Measurements from ENCODE around the gene LCN1.
"Not testable (repeated sequence)": the region's sequence is repeated elsewhere in the genome, so short reads cannot be mapped to it uniquely, and the experiment has no call there.

Gene LCN1

DNA sequence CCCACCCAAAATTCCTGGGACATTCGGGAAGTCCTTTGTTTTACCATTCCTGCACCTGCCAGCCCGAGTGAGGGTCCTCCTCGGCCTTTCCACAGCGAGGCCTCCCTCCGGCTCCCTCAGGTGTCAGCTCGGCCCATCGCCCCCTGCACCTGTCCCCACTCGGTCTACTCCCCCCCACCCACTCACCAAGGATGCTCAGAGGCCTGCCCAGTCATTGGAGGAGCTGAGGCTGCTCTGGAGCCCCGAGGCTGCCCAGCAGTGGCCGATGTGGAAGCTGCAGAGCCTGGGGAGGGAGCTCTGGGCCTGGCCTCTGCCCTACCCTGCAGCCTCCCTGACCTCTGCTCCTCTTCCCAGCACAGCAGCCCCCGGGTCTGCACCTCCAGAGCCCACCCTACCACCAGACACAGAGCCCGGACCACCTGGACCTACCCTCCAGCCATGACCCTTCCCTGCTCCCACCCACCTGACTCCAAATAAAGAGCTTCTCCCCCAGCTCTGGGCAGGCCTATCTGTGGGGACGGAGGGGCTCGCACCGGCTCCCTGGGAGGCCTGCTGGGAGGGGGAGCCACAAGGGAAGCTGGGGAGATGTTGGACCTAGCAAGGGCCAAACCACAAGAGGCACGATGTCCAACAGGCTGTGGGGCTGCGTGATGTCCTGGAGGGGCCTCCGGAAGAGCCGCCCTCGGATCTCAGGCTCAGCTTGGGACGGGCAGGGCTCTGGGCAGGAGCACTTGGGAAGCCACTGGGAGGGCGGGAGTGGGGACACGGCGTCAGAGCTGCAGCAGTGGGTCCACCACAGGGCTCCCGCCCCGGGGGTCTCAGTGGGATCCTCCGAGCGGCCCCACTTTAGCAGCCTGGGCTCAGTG is 28.5 kb downstream of the LCN1 start:
- DNase-seq: not testable (repeated sequence)

DNA sequence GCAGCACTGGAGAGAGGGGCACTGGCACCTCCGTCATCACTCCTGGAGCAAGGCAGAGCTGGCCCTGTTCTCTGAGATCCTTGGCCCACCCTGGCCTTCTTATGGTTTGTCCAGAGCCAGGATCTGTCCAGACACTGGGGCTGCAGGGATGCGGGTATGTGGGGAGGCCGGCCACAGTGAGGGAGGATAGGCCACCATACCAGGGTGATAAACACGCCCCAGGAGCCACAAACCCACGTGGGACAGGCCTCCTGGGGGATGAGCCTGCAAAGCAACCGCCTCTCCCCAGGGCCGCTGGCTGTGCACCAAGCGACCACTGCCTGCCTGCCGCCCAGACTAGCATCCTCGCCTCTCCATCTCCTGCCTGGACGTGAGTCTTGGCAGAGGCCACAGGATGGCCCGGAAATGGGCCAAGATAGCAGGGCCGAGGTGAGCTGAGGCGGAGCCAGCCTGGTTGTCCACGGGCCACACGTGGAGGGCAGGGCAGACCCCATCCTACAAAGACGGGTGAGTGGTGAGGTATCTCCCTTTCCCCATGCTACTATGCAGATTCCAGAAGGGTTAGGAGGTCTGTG is 29.2 kb downstream of the LCN1 start:
- DNase-seq: no peak

GRCh38 chr9:135551031-135551430 is 29.8 kb downstream of the LCN1 start:
- DNase-seq: no peak

DNA sequence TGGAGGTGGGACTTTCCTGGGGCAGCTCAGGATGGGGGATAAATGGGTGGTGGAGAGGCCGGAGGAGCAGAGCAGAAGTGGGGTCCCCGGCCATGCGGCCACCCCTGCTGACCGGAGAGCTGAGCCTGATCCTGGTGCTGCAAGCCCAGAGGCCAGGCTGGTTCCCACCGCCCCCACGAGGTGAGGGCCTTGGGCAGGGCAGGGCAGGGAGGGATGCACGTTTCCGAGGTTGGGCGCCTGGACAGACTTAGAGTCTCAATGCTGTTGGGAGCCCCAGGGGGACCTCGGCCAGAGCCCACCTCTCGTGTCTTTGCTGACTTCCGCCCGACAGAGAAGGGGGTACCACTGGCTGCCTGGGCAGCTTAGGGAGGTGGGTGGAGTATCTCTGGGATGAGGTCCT is 30.2 kb downstream of the LCN1 start:
- no peak for DNase-seq

DNA sequence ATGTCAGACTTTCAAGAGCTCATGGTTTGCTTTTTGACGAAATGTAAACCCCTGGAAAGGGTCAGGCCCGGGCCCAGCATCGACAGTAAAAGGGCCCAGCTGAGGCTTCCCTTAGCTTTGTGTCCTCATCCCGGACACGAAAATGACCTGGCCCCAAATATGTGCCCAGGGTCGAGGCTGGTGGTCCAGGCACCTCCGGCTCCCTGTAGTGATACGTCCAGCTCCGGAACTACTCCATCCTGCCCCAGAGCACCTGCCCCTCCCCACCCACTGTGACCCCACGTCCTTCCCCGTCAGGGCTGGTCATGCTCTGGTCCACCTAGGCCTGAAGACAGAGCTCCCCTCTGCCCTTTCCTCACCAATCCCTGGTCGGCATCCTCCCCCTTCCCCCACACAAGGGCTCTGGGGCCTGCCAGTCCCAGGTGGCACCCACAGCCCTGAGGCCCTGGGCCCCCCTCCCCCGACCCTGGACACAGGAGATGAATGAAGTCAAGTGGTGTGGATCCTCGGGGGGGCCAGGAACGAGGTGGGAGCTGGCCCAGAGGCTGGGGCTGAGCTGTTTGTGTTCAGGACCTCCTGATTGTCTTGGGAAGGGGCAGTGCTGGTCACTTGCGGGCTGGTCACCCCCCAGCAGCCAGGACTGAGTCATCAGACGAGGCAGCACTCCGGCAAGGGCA is 30.9 kb downstream of the LCN1 start:
- DNase-seq: no peak

DNA sequence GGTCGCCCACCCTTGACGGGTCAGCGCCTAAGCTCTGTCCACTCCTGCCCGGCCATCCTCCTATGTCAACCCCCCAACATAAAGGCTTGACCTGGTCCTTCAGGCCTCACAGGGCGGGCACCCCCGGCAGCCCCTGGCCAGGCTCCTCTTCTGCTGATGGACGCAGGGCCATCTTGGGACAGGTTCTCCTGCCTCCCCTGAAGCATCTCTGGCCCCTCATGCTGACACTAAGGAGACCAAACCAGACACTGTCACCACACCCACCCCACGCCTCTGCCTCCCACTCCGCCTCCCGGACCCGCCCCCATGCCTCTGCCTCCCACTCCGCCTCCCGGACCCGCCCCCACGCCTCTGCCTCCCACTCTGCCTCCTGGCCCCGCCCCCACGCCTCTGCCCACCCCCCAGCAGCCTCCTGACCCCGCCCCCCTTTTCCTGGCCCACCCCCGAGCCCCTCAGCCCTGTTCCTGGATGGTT is 31.5 kb downstream of the LCN1 start:
- DNase-seq: no peak

DNA sequence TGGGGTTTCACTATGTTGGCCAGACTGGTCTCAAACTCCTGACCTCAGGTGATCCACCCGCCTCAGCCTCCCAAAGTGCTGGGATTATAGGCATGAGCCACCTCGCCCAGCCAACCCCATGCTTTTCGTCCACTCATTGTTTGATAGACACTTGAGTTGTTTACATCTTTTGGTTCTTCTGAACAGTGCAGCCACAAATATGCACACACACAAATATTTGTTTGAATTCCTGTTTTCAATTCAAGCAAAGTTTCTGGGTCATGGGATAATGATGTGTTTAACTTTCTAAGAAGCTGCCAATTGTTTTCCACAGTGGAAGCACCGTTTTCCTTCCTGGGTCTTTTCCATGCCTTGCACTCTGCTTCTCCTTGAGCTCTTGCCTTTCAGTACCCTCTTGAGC is 33.5 kb downstream of the LCN1 start:
- no peak for DNase-seq

DNA sequence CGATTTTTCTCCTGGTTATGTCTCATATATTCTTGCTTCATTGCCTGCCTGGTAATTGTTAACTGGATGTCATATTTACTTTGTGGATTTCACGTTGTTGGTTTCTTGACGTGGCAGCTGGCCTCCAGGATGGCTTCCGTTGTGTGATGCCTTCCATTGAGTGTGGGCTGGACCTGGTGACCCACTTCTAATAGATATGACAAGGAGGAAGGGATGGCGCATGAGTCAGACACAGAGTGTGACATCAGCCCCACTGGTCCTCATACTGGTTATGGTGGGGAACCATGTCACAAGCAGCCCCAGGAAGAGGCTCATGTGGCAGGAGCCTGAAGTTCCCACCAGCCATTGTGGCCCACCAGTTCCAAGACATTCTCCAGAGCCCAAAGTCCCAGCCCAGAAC is 34.0 kb downstream of the LCN1 start:
- DNase-seq: no peak

- no peak for DNase-seq
Observed at GRCh38 chr9:135555910-135556309, 34.7 kb downstream of the LCN1 start.

GRCh38 chr9:135559606-135560005 is 38.4 kb downstream of the LCN1 start:
- no peak for DNase-seq

DNA sequence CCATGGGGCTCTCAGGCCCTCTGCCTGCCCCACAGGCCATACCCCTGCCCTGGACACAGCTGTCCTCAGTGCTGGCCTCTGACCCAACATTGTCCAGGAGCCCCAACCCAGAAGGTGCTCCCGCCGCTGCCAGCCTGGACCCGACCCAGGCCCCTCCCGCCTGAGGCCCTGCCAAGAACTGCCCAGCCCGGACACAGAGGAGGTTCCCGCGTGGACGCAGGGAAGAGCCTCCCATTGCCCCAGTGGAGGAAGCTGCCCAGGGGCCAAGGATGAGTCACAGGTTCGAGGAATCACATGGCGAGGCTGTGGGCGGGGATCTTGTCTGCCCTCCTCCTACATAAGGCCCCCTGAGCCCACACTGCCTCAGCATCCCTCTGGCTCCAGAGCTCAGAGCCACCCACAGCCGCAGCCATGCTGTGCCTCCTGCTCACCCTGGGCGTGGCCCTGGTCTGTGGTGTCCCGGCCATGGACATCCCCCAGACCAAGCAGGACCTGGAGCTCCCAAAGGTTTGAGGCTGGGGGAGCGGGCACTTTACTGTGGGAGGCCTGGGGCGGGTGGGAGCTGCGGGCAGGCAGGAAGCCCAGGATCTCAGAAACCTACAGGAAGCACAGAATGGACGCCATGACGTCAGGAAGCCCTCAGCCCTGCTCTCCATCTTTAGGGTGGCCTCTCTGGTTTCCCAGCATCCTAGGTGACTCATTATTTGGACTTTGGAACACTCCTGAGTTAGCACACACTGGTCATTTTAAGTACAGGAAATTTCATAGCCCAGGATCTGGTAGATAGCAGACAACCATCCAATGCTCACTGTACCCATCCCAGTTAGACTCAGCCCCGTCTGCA is 40.4 kb downstream of the LCN1 start, which contains the start of gene PAEP:
Gene PAEP (plus strand): TSS at position 366 of the 844 bp plus-strand sequence.
- no peak for DNase-seq

DNA sequence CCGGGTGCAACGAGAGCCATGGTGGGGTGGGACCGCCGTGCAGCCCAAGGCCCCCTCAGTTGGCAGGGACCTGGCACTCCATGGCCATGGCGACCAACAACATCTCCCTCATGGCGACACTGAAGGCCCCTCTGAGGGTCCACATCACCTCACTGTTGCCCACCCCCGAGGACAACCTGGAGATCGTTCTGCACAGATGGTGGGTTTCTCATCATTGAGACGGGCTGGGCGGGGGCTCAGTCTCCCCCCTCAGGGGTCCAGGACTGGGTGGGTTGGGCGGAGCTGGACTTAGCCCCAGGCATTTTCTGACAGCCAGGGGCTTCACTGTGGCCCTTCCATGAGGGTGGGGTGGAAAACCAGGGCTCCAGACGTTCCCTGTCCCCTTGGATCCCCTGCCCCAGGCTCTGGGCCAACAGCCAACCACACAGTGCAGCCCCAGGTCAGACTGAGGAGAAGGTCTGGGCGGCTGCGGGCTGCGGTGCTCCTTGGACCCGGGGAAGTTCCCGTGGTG is 41.0 kb downstream of the LCN1 start:
- DNase-seq: no peak

GRCh38 chr9:135563039-135563476 is 41.8 kb downstream of the LCN1 start:
- no peak for DNase-seq

DNA sequence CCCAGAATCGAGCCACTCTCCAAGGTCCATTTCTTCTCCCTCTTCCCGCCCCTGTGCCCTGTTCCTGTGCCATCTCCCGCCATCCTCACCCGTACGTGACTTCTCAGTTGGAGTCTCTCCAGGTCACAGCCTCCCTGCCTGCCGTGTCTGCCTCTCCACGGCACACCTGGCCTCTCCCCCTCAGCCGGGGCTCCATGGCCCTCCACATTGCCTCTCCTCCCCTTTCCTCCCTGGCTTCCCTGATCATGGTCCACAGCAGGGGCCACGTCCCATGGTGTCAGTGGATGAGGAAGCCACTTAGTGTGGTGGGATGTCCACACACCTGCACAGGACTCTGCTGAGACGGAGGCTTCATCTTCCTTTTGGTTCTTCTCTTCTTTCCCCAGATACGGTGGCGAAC is 42.6 kb downstream of the LCN1 start:
- no peak for DNase-seq

GRCh38 chr9:135565141-135565628 is 43.9 kb downstream of the LCN1 start:
- no peak for DNase-seq

DNA sequence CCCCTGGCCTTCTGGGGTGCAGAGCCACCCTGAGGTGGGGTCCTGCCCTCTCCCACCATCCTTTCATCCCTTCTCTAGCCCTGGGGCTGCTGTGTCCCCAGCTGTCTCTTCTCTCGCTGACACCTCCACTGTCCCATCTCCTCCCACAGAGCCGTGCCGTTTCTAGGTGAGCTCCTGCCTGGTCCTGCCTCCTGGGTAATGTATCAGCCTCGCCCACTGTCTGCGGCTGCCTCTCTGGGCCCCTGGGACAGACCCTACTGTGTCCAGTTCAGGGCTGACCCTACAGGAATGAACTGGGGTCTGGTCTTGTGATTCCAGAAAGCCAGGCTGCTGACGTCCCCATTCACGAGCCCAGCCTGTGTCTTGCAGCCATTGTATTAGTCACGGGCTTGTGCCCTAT is 44.4 kb downstream of the LCN1 start:
- DNase-seq: no peak

DNA sequence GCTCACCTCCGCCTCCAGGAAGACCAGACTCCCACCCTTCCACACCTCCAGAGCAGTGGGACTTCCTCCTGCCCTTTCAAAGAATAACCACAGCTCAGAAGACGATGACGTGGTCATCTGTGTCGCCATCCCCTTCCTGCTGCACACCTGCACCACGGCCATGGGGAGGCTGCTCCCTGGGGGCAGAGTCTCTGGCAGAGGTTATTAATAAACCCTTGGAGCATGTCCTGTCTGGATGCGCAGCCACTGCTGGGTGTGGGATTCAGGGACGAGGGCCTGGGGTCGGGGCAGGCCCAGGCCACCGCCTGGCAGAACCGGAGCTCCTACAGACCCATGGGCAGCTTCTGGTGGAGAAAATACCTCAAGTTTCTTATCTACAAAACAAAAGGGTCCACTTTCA is 45.3 kb downstream of the LCN1 start:
- DNase-seq: no peak

- DNase-seq: no peak
Observed at GRCh38 chr9:135567311-135567710, 46.1 kb downstream of the LCN1 start.

- no peak for DNase-seq
Observed at GRCh38 chr9:135568026-135568425, 46.8 kb downstream of the LCN1 start.

DNA sequence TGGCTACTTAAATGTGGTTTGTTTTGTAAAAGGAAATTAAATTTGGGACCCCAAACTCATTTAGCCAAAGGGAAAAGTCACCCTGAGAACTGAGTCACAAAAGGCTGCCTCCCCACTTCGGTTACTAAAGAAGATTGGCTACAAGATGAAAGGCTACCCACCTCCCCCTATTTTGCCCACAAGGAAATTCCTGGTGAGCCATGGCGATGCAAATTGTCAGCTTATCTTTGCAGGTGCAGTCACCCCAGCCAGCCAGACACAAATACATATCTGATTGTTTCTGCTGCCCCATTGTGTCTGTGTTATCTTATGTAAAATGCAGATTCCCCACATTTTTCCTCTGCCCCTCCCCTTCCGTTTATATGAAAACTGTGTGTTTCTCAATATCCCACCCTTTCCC is 49.2 kb downstream of the LCN1 start:
- DNase-seq: no peak

DNA sequence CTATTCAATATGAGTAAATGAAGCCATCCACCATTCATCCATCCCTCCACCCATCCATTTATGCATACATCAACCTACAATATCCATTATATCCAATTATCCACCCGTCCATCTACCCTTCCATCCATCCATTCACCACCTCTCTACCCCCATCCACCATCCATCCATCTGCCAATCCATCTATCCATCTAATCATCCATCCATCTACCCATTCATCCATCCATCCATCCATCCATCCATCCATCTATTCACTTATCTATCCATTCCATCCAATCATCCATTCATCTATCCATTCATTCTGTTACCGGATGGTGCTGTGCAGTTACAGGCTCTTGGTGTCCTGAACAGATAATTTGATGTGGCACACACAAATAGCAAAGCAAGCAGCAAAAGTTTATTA is 51.0 kb downstream of the LCN1 start:
- no peak for DNase-seq

GRCh38 chr9:135573124-135573523 is 51.9 kb downstream of the LCN1 start:
- no peak for DNase-seq

GRCh38 chr9:135574331-135574730 is 53.1 kb downstream of the LCN1 start:
- DNase-seq: no peak

Data from NCI-H1694 (cell line).